H1 (cell line): ENCODE measurements around the gene RASGRF1.

Experiments
- CTCF ChIP-seq, 3 experiments: IDR thresholded peaks; 1 replicate in 2 of 3; 2 replicates in 1 of 3; pipeline versions ENCODE4 v1.5.1 to v1.6.1; 2011; ENCODE audit warnings: low read length in 3 of 3, mild to moderate bottlenecking in 3 of 3, inconsistent platforms in 2 of 3, low read depth in 1 of 3, moderate library complexity in 1 of 3; ENCODE audit not compliant: insufficient read depth in 1 of 3; ENCODE audit errors: control extremely low read depth in 1 of 3
- GABPA ChIP-seq: IDR thresholded peaks from 2 replicates; pipeline ENCODE4 v1.6.1; 2011; ENCODE audit warnings: mild to moderate bottlenecking, low read length, moderate library complexity, borderline replicate concordance; ENCODE audit not compliant: insufficient read depth

GRCh38 chr15:79076661-79077060 lies 13.9 kb downstream of the RASGRF1 start:
- TF ChIP-seq GABPA, result no peak
- no peak for TF ChIP-seq CTCF (IDR thresholded peaks at IDR 0.05; ENCODE audit: control extremely low read depth in 1 of 3, insufficient read depth in 1 of 3, low read depth in 1 of 3, low read length in 3 of 3)
